KMS-11 (cell line): Measurements from ENCODE around the gene ACOXL.

Experiments used
- H2AFZ ChIP-seq: fragments of 200-600 bp; sonication (generic); 2 replicates; pipeline ENCODE4 v1.6.1; 2016; ENCODE audit warnings: antibody characterized with exemption, mixed run types, low read depth
- H3K27ac ChIP-seq: fragments of 200-600 bp; sonication (generic); 2 replicates; pipeline ENCODE4 v1.6.1; 2016; ENCODE audit warnings: mild to moderate bottlenecking, mixed run types
- H3K27me3 ChIP-seq: fragments of 200-600 bp; sonication (generic); 2 replicates; pipeline ENCODE4 v1.6.1; 2017; ENCODE audit warnings: mild to moderate bottlenecking, low read depth, mixed run types, moderate library complexity; ENCODE audit not compliant: insufficient read depth
- H3K36me3 ChIP-seq: fragments of 200-600 bp; sonication (generic); 2 replicates; pipeline ENCODE4 v1.6.1; 2017; ENCODE audit warnings: mild to moderate bottlenecking, mixed run types; ENCODE audit not compliant: insufficient read depth
- H3K4me1 ChIP-seq: fragments of 200-600 bp; sonication (generic); 2 replicates; pipeline ENCODE4 v1.6.1; 2016; ENCODE audit warnings: mild to moderate bottlenecking, low read depth, mixed run types; ENCODE audit not compliant: poor library complexity, severe bottlenecking
- H3K4me2 ChIP-seq: fragments of 200-600 bp; sonication (generic); 2 replicates; pipeline ENCODE4 v1.7.0; 2016; ENCODE audit warnings: mild to moderate bottlenecking, mixed run types
- H3K4me3 ChIP-seq: fragments of 200-600 bp; sonication (generic); IDR thresholded peaks from 2 replicates; pipeline ENCODE4 v1.6.1; 2017; ENCODE audit warnings: low read depth, low read length, mixed read lengths; ENCODE audit not compliant: insufficient read depth
- H3K79me2 ChIP-seq: fragments of 200-600 bp; sonication (generic); 2 replicates; pipeline ENCODE4 v1.6.1; 2016; ENCODE audit warnings: low read depth, mixed run types; ENCODE audit not compliant: insufficient read depth
- H3K9ac ChIP-seq: fragments of 200-600 bp; sonication (generic); 2 replicates; pipeline ENCODE4 v1.6.1; 2016; ENCODE audit warnings: mild to moderate bottlenecking, mixed run types
- H4K20me1 ChIP-seq: fragments of 200-600 bp; sonication (generic); 2 replicates; pipeline ENCODE4 v1.6.1; 2016; ENCODE audit warnings: mild to moderate bottlenecking, mixed run types; ENCODE audit not compliant: insufficient read depth
- TF ChIP-seq, protein P1 (sequence below): fragments of 200-600 bp; sonication (generic); conservative IDR thresholded peaks from 2 replicates; pipeline ENCODE4 v1.6.1; 2017; ENCODE audit warnings: low read depth, mild to moderate bottlenecking, antibody characterized with exemption, low read length, moderate library complexity, mixed read lengths

The ACOXL gene

GRCh38 chr2:110731064-110731463 is 1.3 kb upstream of the ACOXL start:
- Histone ChIP-seq H3K27ac (no peak overlapping the region), H3K4me3 (no peak overlapping the region), H3K9ac (no peak overlapping the region), H4K20me1 (no peaks in the 10 kb centered on the region), H3K4me2 (no peak overlapping the region), H3K79me2 (peaks cover 34% of the 10 kb centered on the region), H2AFZ (no peak overlapping the region), H3K27me3 (no peaks in the 10 kb centered on the region), H3K4me1 (peaks cover 29% of the 10 kb centered on the region), H3K36me3 (no peaks in the 10 kb centered on the region)
- TF ChIP-seq, protein P1, sequence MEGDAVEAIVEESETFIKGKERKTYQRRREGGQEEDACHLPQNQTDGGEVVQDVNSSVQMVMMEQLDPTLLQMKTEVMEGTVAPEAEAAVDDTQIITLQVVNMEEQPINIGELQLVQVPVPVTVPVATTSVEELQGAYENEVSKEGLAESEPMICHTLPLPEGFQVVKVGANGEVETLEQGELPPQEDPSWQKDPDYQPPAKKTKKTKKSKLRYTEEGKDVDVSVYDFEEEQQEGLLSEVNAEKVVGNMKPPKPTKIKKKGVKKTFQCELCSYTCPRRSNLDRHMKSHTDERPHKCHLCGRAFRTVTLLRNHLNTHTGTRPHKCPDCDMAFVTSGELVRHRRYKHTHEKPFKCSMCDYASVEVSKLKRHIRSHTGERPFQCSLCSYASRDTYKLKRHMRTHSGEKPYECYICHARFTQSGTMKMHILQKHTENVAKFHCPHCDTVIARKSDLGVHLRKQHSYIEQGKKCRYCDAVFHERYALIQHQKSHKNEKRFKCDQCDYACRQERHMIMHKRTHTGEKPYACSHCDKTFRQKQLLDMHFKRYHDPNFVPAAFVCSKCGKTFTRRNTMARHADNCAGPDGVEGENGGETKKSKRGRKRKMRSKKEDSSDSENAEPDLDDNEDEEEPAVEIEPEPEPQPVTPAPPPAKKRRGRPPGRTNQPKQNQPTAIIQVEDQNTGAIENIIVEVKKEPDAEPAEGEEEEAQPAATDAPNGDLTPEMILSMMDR, result no peak

DNA sequence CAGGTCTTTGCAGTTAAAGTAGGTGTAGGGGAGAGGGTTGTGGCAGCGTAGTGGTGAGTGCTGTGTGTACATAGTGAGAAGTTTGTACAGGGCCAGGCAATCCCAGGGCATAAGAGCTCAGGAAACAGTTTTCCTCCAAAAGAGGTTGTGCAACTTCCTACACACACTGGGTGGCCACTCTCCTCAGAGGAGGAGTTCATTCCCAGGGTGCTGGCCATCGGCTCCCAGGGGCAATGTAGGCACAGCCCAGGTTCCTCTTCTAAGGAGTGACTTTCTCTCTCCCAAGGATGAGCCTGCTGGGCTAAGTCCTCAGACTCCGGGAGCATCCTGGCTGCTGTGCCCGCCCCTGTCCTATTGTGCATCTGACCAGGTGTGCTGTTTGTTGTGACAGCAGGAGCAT is 3.0 kb downstream of the ACOXL start:
- Histone ChIP-seq H3K27ac (no peak overlapping the region), H3K4me2 (peak overlapping the region; percentile 60)

GRCh38 chr2:110737783-110738182 is 5.4 kb downstream of the ACOXL start:
- TF ChIP-seq, protein P1, result no peak
- Histone ChIP-seq H4K20me1 (no peaks in the 10 kb centered on the region), H3K27me3 (no peaks in the 10 kb centered on the region), H3K79me2 (peaks cover 100% of the 10 kb centered on the region), H3K27ac (peak overlapping the region; percentile 94; the same call in 1 of the 2 replicates), H3K4me1 (peaks cover 92% of the 10 kb centered on the region), H3K4me2 (peak overlapping the region; percentile 55), H3K4me3 (no peak overlapping the region), H3K36me3 (no peaks in the 10 kb centered on the region), H3K9ac (no peak overlapping the region), H2AFZ (no peak overlapping the region)

More for the DNA sequence above, 3.0 kb downstream of the ACOXL start:
- TF ChIP-seq, protein P1, result no peak
- no peaks in the 10 kb centered on the region for H3K36me3 ChIP-seq
- peaks cover 77% of the 10 kb centered on the region for H3K79me2 ChIP-seq
- no peak overlapping the region for H3K9ac ChIP-seq
- H3K4me3 ChIP-seq, result no peak overlapping the region
- no peaks in the 10 kb centered on the region for H4K20me1 ChIP-seq
- peaks cover 68% of the 10 kb centered on the region for H3K4me1 ChIP-seq
- no peaks in the 10 kb centered on the region for H3K27me3 ChIP-seq
- no peak overlapping the region for H2AFZ ChIP-seq

DNA sequence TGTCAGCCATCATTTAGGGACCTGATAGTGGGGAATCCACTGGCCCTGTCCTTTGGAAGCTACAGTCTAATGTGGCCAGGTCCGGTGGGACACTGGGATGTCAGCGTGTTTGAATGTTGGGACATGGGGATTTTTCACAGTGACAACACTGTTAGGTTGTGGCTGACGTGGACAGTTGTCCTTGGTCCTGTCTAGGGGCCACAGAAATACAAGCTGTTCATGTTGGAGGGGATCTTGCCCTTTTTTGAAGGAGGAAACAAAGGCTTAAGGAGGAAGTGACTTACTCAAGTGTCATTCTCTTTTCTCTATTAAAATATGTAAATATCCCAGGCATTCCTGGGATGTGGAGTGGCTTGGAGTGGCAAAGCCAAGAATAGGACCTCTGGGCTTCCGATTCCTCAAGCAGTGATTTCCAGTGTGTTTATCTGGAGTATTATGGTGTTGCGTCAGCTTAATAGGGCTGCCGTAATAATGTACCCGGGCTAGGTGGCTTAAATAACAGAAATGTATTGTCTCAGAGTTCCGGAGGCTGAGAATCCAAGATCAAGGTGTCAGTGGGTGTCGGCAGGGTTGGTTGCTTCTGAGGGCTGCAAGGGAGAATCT is 8.5 kb downstream of the ACOXL start:
- H3K4me1 ChIP-seq, result peaks cover 100% of the 10 kb centered on the region
- peaks cover 100% of the 10 kb centered on the region for H3K79me2 ChIP-seq
- H3K36me3 ChIP-seq, result no peaks in the 10 kb centered on the region
- TF ChIP-seq, protein P1, result no peak
- no peak overlapping the region for H2AFZ ChIP-seq
- no peaks in the 10 kb centered on the region for H4K20me1 ChIP-seq
- no peak overlapping the region for H3K4me3 ChIP-seq
- H3K9ac ChIP-seq, result peak overlapping the region; percentile 39; the same call in 1 of the 2 replicates
- H3K4me2 ChIP-seq, result peak overlapping the region; percentile 55
- peak overlapping the region; percentile 94 for H3K27ac ChIP-seq
- no peaks in the 10 kb centered on the region for H3K27me3 ChIP-seq
